Smooth muscle cell (in vitro differentiated cells): Measurements from ENCODE around the gene AAMDC. TPM values are rescaled to one million over a fixed set of nuclear protein-coding genes. Genes with fewer than 3 reads are reported as not detected.

Experiments used
- DNase-seq: peaks from one replicate; lab custom pipeline; 2025; ENCODE audit not compliant: unreplicated experiment; lab: John Stamatoyannopoulos, UW
- H2AFZ ChIP-seq: fragments of 200-600 bp; sonication (generic); 2 replicates; pipeline ENCODE4 v1.6.0; 2016; ENCODE audit warnings: antibody characterized with exemption, low read depth, mild to moderate bottlenecking
- H3F3A ChIP-seq: fragments of 200-600 bp; sonication (generic); 2 replicates; pipeline ENCODE4 v1.6.0; 2017; ENCODE audit warnings: antibody characterized with exemption, low read depth
- H3K27ac ChIP-seq: fragments of 200-600 bp; sonication (generic); 2 replicates; pipeline ENCODE4 v1.5.1; 2016; ENCODE audit warnings: low read depth, mild to moderate bottlenecking
- H3K27me3 ChIP-seq: fragments of 200-600 bp; sonication (generic); 2 replicates; pipeline ENCODE4 v1.6.1; 2016; ENCODE audit warnings: low read depth, mild to moderate bottlenecking
- H3K36me3 ChIP-seq: fragments of 200-600 bp; sonication (generic); 2 replicates; pipeline ENCODE4 v1.5.1; 2016; ENCODE audit warnings: low read depth
- H3K4me1 ChIP-seq: fragments of 200-600 bp; sonication (generic); 2 replicates; pipeline ENCODE4 v1.5.1; 2016; ENCODE audit warnings: low read depth
- H3K4me2 ChIP-seq: fragments of 200-600 bp; sonication (generic); 2 replicates; pipeline ENCODE4 v1.6.0; 2016; ENCODE audit warnings: mild to moderate bottlenecking
- H3K4me3 ChIP-seq: fragments of 200-600 bp; sonication (generic); 2 replicates; pipeline ENCODE4 v1.5.1; 2016; ENCODE audit warnings: mild to moderate bottlenecking
- H3K79me2 ChIP-seq: fragments of 200-600 bp; sonication (generic); 2 replicates; pipeline ENCODE4 v1.6.0; 2016; ENCODE audit warnings: low read depth, mild to moderate bottlenecking
- H3K9ac ChIP-seq: fragments of 200-600 bp; sonication (generic); 2 replicates; pipeline ENCODE4 v1.6.0; 2016; ENCODE audit warnings: low read depth
- H3K9me3 ChIP-seq: fragments of 200-600 bp; sonication (generic); replicated peaks from 2 replicates; pipeline ENCODE4 v1.5.1; 2016; ENCODE audit warnings: low read depth
- H4K20me1 ChIP-seq: fragments of 200-600 bp; sonication (generic); 2 replicates; pipeline ENCODE4 v1.6.0; 2016; ENCODE audit warnings: low read depth
- CTCF ChIP-seq: fragments of 200-600 bp; sonication (generic); IDR thresholded peaks from 2 replicates; pipeline ENCODE4 v1.5.1; 2017; ENCODE audit warnings: borderline replicate concordance, mild to moderate bottlenecking, antibody characterized with exemption; ENCODE audit not compliant: insufficient read depth, poor library complexity, severe bottlenecking
- WGBS: methylation state at CpG from one replicate; pipeline ENCODE4 v1.1.7; 2016; ENCODE audit warnings: low lambda C conversion rate; 5-methylcytosine and 5-hydroxymethylcytosine counted together
- polyA plus RNA-seq: library from polyadenylated mRNA; unstranded; fragments of >200 nt; fragmentation: Nextera tagmentation; extraction: Ambion mirVana; gene quantifications from 2 replicates; pipeline ENCODE4 v1.2.1, GENCODE V29; 2016
- total RNA-seq: library from RNA; depleted of rRNA; stranded (reverse); fragments of >200 nt; gene quantifications from 2 replicates; pipeline ENCODE4 v1.2.3, GENCODE V29; 2014

The AAMDC gene
- total and polyA plus RNA-seq, 2 experiments from 2014 or later = 24.2 to 76.3 TPM

GRCh38 chr11:77814848-77815247, 6.1 kb upstream of the AAMDC start:
- Histone ChIP-seq H2AFZ (no peak overlapping the region), H3K9ac (no peak overlapping the region), H3K79me2 (peaks cover 92% of the 10 kb centered on the region), H3K4me3 (no peak overlapping the region), H3K36me3 (no peaks in the 10 kb centered on the region), H3K4me1 (no peaks in the 10 kb centered on the region), H3K4me2 (no peak overlapping the region), H3K27me3 (no peaks in the 10 kb centered on the region), H3K9me3 (no peaks in the 10 kb centered on the region), H4K20me1 (peaks cover 94% of the 10 kb centered on the region), H3F3A (peaks cover 9% of the 10 kb centered on the region), H3K27ac (no peak overlapping the region)
- no peak for DNase-seq
- no peak for TF ChIP-seq CTCF
- 100% methylated on average over 3 of the region's 3 CpGs for WGBS

GRCh38 chr11:77815459-77815858, 5.5 kb upstream of the AAMDC start:
- Histone ChIP-seq H3K4me1 (no peaks in the 10 kb centered on the region), H3K27me3 (no peaks in the 10 kb centered on the region), H3K27ac (no peak overlapping the region), H4K20me1 (peaks cover 88% of the 10 kb centered on the region), H3K4me2 (no peak overlapping the region), H3F3A (peaks cover 9% of the 10 kb centered on the region), H3K4me3 (no peak overlapping the region), H2AFZ (no peak overlapping the region), H3K36me3 (no peaks in the 10 kb centered on the region), H3K79me2 (peaks cover 89% of the 10 kb centered on the region), H3K9ac (no peak overlapping the region), H3K9me3 (no peaks in the 10 kb centered on the region)
- 73% methylated on average over 1 of the region's 1 CpG for WGBS
- TF ChIP-seq CTCF = no peak
- DNase-seq = no peak

- no peaks in the 10 kb centered on the region for H3K9me3 ChIP-seq
- peaks cover 48% of the 10 kb centered on the region for H4K20me1 ChIP-seq
- H3K36me3 ChIP-seq = no peaks in the 10 kb centered on the region
- peak overlapping the region; percentile 81 for H2AFZ ChIP-seq
- peak overlapping the region; percentile 93 for H3K9ac ChIP-seq
- no peaks in the 10 kb centered on the region for H3K27me3 ChIP-seq
- H3K79me2 ChIP-seq = peaks cover 76% of the 10 kb centered on the region
- H3K4me1 ChIP-seq = peaks cover 15% of the 10 kb centered on the region
- peak overlapping the region; percentile 96 for H3K4me3 ChIP-seq
- peaks cover 9% of the 10 kb centered on the region for H3F3A ChIP-seq
- H3K27ac ChIP-seq = peak overlapping the region; percentile 82
- peak; percentile 45 for DNase-seq
- no peak for TF ChIP-seq CTCF
- 2% methylated on average over 19 of the region's 19 CpGs for WGBS
- H3K4me2 ChIP-seq = peak overlapping the region; percentile 96
Observed at GRCh38 chr11:77819411-77819920, 1.5 kb upstream of the AAMDC start.

GRCh38 chr11:77819921-77820564, 901 bp upstream of the AAMDC start:
- H3F3A ChIP-seq = peaks cover 9% of the 10 kb centered on the region
- H3K79me2 ChIP-seq = peaks cover 71% of the 10 kb centered on the region
- peak overlapping the region; percentile 81 for H2AFZ ChIP-seq
- H3K36me3 ChIP-seq = no peaks in the 10 kb centered on the region
- H3K9me3 ChIP-seq = no peaks in the 10 kb centered on the region
- peak; percentile 33 for DNase-seq
- peak overlapping the region; percentile 82 for H3K27ac ChIP-seq
- peaks cover 15% of the 10 kb centered on the region for H3K4me1 ChIP-seq
- no peaks in the 10 kb centered on the region for H3K27me3 ChIP-seq
- H3K9ac ChIP-seq = peak overlapping the region; percentile 93
- peaks cover 42% of the 10 kb centered on the region for H4K20me1 ChIP-seq
- H3K4me3 ChIP-seq = peak overlapping the region; percentile 96
- WGBS = 2% methylated on average over 34 of the region's 55 CpGs
- H3K4me2 ChIP-seq = peak overlapping the region; percentile 96
- TF ChIP-seq CTCF = no peak
